Mesenchymal stem cell (in vitro differentiated cells and primary cell): Measurements from ENCODE around the gene GRK2.

Experiments
- DNase-seq: peaks from one replicate; pipeline ENCODE4 v3.0.0-alpha.2; 2013
- H2AFZ ChIP-seq: one replicate; pipeline ENCODE4 v1.6.1; 2013; ENCODE audit warnings: low read depth, mild to moderate bottlenecking, control low read depth, inconsistent platforms, low read length, moderate library complexity
- H2AK5ac ChIP-seq: 2 replicates; pipeline ENCODE4 v1.6.1; 2013; ENCODE audit warnings: low read length, moderate library complexity, mild to moderate bottlenecking, inconsistent platforms; ENCODE audit not compliant: severe bottlenecking
- H2BK120ac ChIP-seq: one replicate; pipeline ENCODE4 v1.6.1; 2013; ENCODE audit warnings: low read depth, mild to moderate bottlenecking, inconsistent platforms, low read length, moderate library complexity
- H2BK12ac ChIP-seq, 2 experiments: one replicate each; pipeline ENCODE4 v1.6.1; 2013; ENCODE audit warnings: inconsistent platforms in 2 of 2, low read length in 2 of 2, mild to moderate bottlenecking in 2 of 2, moderate library complexity in 2 of 2, control low read depth in 1 of 2
- H2BK15ac ChIP-seq: one replicate; pipeline ENCODE4 v1.6.1; 2013; ENCODE audit warnings: mild to moderate bottlenecking, low read depth, inconsistent platforms; ENCODE audit not compliant: poor library complexity, severe bottlenecking
- H2BK5ac ChIP-seq: 2 replicates; pipeline ENCODE4 v1.6.1; 2013; ENCODE audit warnings: low read depth, mild to moderate bottlenecking, low read length, control low read depth, inconsistent platforms; ENCODE audit not compliant: poor library complexity, severe bottlenecking
- H3K14ac ChIP-seq, 2 experiments: one replicate each; pipeline ENCODE4 v1.6.1; 2013; ENCODE audit warnings: inconsistent platforms in 2 of 2, low read length in 2 of 2, control low read depth in 1 of 2, mild to moderate bottlenecking in 1 of 2, moderate library complexity in 1 of 2
- H3K18ac ChIP-seq, 2 experiments: one replicate each; pipeline ENCODE4 v1.6.1; 2013; ENCODE audit warnings: inconsistent platforms in 2 of 2, low read length in 2 of 2, control low read depth in 1 of 2, low read depth in 1 of 2, mild to moderate bottlenecking in 1 of 2
- H3K23ac ChIP-seq, 2 experiments: one replicate each; pipeline ENCODE4 v1.6.1; 2013; ENCODE audit warnings: inconsistent platforms in 2 of 2, low read length in 2 of 2, mild to moderate bottlenecking in 2 of 2, moderate library complexity in 2 of 2, control low read depth in 1 of 2
- H3K27ac ChIP-seq: 2 replicates; pipeline ENCODE4 v1.5.1; 2013; ENCODE audit warnings: mild to moderate bottlenecking, moderate library complexity, low read length, control low read depth, inconsistent platforms; ENCODE audit not compliant: poor library complexity, severe bottlenecking
- H3K27me3 ChIP-seq, 2 experiments: 2 replicates each; pipeline versions ENCODE4 v1.6.1 to v1.7.0; 2013; ENCODE audit warnings: low read length in 2 of 2, mild to moderate bottlenecking in 2 of 2, moderate library complexity in 2 of 2, control low read depth in 1 of 2, inconsistent platforms in 1 of 2; ENCODE audit not compliant: control insufficient read depth in 1 of 2, insufficient read depth in 1 of 2
- H3K36me3 ChIP-seq, 2 experiments: 2 replicates each; pipeline versions ENCODE4 v1.6.1 to v1.7.0; 2013; ENCODE audit warnings: low read length in 2 of 2, control low read depth in 1 of 2, inconsistent platforms in 1 of 2, low read depth in 1 of 2, mild to moderate bottlenecking in 1 of 2; ENCODE audit not compliant: insufficient read depth in 2 of 2, control insufficient read depth in 1 of 2
- H3K4ac ChIP-seq, 2 experiments: one replicate each; pipeline ENCODE4 v1.6.1; 2013; ENCODE audit warnings: inconsistent platforms in 2 of 2, low read length in 2 of 2, mild to moderate bottlenecking in 2 of 2, moderate library complexity in 2 of 2, control low read depth in 1 of 2, low read depth in 1 of 2
- H3K4me1 ChIP-seq: 2 replicates; pipeline ENCODE4 v1.6.1; 2013; ENCODE audit warnings: low read depth, low read length, control low read depth; ENCODE audit not compliant: control insufficient read depth, insufficient read depth
- H3K4me2 ChIP-seq: 2 replicates; pipeline ENCODE4 v1.6.1; 2013; ENCODE audit warnings: low read length, mild to moderate bottlenecking, inconsistent platforms; ENCODE audit not compliant: poor library complexity, severe bottlenecking
- H3K4me3 ChIP-seq, 2 experiments: 2 replicates each; pipeline versions ENCODE4 v1.5.1 to v1.7.0; 2013; ENCODE audit warnings: low read length in 2 of 2, mild to moderate bottlenecking in 2 of 2, control low read depth in 1 of 2, low read depth in 1 of 2; ENCODE audit not compliant: insufficient read depth in 1 of 2
- H3K79me1 ChIP-seq: replicated peaks from 2 replicates; pipeline ENCODE4 v1.6.1; 2013; ENCODE audit warnings: mild to moderate bottlenecking, control low read depth, low read length, inconsistent platforms; ENCODE audit not compliant: poor library complexity, severe bottlenecking
- H3K9ac ChIP-seq: 2 replicates; pipeline ENCODE4 v1.7.0; 2013; ENCODE audit warnings: mild to moderate bottlenecking, low read length, moderate library complexity
- H3K9me3 ChIP-seq: 2 replicates; pipeline ENCODE4 v1.7.0; 2013; ENCODE audit warnings: mild to moderate bottlenecking, low read length; ENCODE audit not compliant: control insufficient read depth
- H4K8ac ChIP-seq: one replicate; pipeline ENCODE4 v1.6.1; 2013; ENCODE audit warnings: inconsistent platforms, mild to moderate bottlenecking, low read length, moderate library complexity
- H4K91ac ChIP-seq: one replicate; pipeline ENCODE4 v1.6.1; 2013; ENCODE audit warnings: mild to moderate bottlenecking, low read length, inconsistent platforms
- WGBS: methylation state at CpG from one replicate; pipeline ENCODE4 v1.1.7; 2013; ENCODE audit warnings: mixed read lengths; 5-methylcytosine and 5-hydroxymethylcytosine counted together

GRK2 gene

GRCh38 chr11:67315325-67315909 is 49.1 kb downstream of the GRK2 start:
- Histone ChIP-seq H2AFZ (no peak overlapping the region), H3K4me2 (no peak overlapping the region), H4K8ac (no peak overlapping the region), H3K4me3 (no peak overlapping the region), H2BK5ac (no peak overlapping the region), H2BK15ac (no peak overlapping the region), H3K23ac (no peak overlapping the region), H3K27me3 (no peaks in the 10 kb centered on the region), H3K18ac (no peak overlapping the region), H2BK12ac (no peak overlapping the region), H4K91ac (no peak overlapping the region), H3K9ac (no peak overlapping the region), H3K36me3 (peaks cover 0 to 20% of the 10 kb centered on the region in 2 experiments), H3K4me1 (no peaks in the 10 kb centered on the region), H3K79me1 (peaks cover 11% of the 10 kb centered on the region), H2AK5ac (no peak overlapping the region), H3K27ac (no peak overlapping the region), H3K9me3 (no peaks in the 10 kb centered on the region), H3K4ac (no peak overlapping the region), H3K14ac (no peak overlapping the region), H2BK120ac (no peak overlapping the region)
- DNase-seq, result no peak
- WGBS, result 80% methylated on average over 8 of the region's 9 CpGs

GRCh38 chr11:67316882-67317204 is 50.6 kb downstream of the GRK2 start:
- H3K18ac ChIP-seq, result peak overlapping the region in 1 of 2 experiments; percentile 95
- H2BK5ac ChIP-seq, result no peak overlapping the region
- no peaks in the 10 kb centered on the region for H3K9me3 ChIP-seq
- H2BK15ac ChIP-seq, result no peak overlapping the region
- peak overlapping the region; percentile 88 for H3K27ac ChIP-seq
- H4K8ac ChIP-seq, result no peak overlapping the region
- H3K4me1 ChIP-seq, result no peaks in the 10 kb centered on the region
- H3K14ac ChIP-seq, result no peak overlapping the region
- H3K9ac ChIP-seq, result peak overlapping the region; percentile 88
- peaks cover 5 to 6% of the 10 kb centered on the region in 2 experiments for H3K36me3 ChIP-seq
- H3K23ac ChIP-seq, result no peak overlapping the region
- peaks cover 14% of the 10 kb centered on the region for H3K79me1 ChIP-seq
- H3K4me2 ChIP-seq, result peak overlapping the region; percentile 95
- WGBS, result 4% methylated on average over 9 of the region's 10 CpGs
- H3K27me3 ChIP-seq, result no peaks in the 10 kb centered on the region
- DNase-seq, result no peak
- H3K4me3 ChIP-seq, result peak overlapping the region; percentile 71 to 92
- H2AFZ ChIP-seq, result no peak overlapping the region
- no peak overlapping the region for H4K91ac ChIP-seq
- peak overlapping the region; percentile 36 for H2BK120ac ChIP-seq
- no peak overlapping the region for H3K4ac ChIP-seq
- H2AK5ac ChIP-seq, result no peak overlapping the region
- no peak overlapping the region for H2BK12ac ChIP-seq

- H3K4me3 ChIP-seq, result peak overlapping the region; percentile 71 to 92
- H3K27me3 ChIP-seq, result no peaks in the 10 kb centered on the region
- H2BK5ac ChIP-seq, result no peak overlapping the region
- peak; percentile 94 for DNase-seq
- peak overlapping the region; percentile 95 for H3K4me2 ChIP-seq
- no peak overlapping the region for H2AK5ac ChIP-seq
- under 1% methylated on average over 55 of the region's 55 CpGs for WGBS
- H2BK15ac ChIP-seq, result peak overlapping the region; percentile 31
- peaks cover 14% of the 10 kb centered on the region for H3K79me1 ChIP-seq
- H3K18ac ChIP-seq, result peak overlapping the region; percentile 93 to 95
- H3K4ac ChIP-seq, result peak overlapping the region in 1 of 2 experiments; percentile 25
- no peaks in the 10 kb centered on the region for H3K4me1 ChIP-seq
- H4K91ac ChIP-seq, result peak overlapping the region; percentile 88
- no peak overlapping the region for H3K23ac ChIP-seq
- H3K14ac ChIP-seq, result peak overlapping the region in 1 of 2 experiments; percentile 86
- H3K36me3 ChIP-seq, result peaks cover under 1 to 5% of the 10 kb centered on the region in 2 experiments
- peak overlapping the region; percentile 36 for H2BK120ac ChIP-seq
- H3K9me3 ChIP-seq, result no peaks in the 10 kb centered on the region
- H3K27ac ChIP-seq, result peak overlapping the region; percentile 88
- peak overlapping the region; percentile 87 for H4K8ac ChIP-seq
- peak overlapping the region in 1 of 2 experiments; percentile 28 for H2BK12ac ChIP-seq
- H3K9ac ChIP-seq, result peak overlapping the region; percentile 88
- H2AFZ ChIP-seq, result peak overlapping the region; percentile 55
Observed at GRCh38 chr11:67317205-67317887, 51.1 kb downstream of the GRK2 start.

DNA sequence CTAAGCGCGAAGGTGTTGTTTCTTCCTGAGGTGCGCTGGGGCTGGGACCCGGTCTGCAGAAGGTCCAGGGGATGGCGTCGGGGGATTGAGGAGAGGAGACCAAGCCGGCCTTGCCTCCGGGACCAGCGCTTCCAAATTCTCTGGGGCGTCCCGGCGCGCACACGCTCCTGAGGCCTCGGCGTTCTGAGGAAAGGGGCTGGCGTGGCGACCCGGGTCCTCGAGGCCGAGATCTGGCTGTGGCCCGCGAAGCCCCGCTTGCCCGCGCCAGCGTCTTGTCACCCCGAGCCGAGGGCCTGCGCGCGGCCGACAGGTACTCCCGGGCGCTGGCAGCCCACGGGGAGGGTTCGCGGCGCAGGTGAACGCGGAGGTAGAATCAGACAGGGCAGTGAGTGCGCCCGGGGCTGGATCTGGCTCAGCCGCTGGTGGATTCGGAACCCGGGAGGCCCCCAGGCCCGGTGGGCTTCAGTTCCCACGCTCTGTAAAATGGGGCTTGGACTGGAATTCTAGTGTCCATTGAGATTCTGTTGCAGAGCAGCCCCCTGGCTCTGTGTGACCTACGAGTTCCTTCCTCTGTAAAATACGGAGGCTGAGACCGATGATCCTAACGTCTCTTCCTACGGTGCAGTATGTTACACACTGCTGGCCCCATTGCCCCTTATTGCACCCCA is 51.7 kb downstream of the GRK2 start:
- H3K27me3 ChIP-seq, result no peaks in the 10 kb centered on the region
- no peaks in the 10 kb centered on the region for H3K9me3 ChIP-seq
- no peak overlapping the region for H3K27ac ChIP-seq
- H2AK5ac ChIP-seq, result no peak overlapping the region
- no peak overlapping the region for H3K23ac ChIP-seq
- H2BK12ac ChIP-seq, result no peak overlapping the region
- peak overlapping the region; percentile 19 for H2BK15ac ChIP-seq
- no peak for DNase-seq
- H4K91ac ChIP-seq, result no peak overlapping the region
- H3K9ac ChIP-seq, result peak overlapping the region; percentile 88
- H3K4me2 ChIP-seq, result peak overlapping the region; percentile 95
- H2AFZ ChIP-seq, result peak overlapping the region; percentile 94
- H2BK120ac ChIP-seq, result no peak overlapping the region
- H3K79me1 ChIP-seq, result peaks cover 14% of the 10 kb centered on the region
- H3K18ac ChIP-seq, result peak overlapping the region; percentile 8 to 86
- no peak overlapping the region for H3K4ac ChIP-seq
- no peak overlapping the region for H2BK5ac ChIP-seq
- whole genome bisulfite sequencing, result under 1% methylated on average over 48 of the region's 53 CpGs
- no peak overlapping the region for H3K14ac ChIP-seq
- peak overlapping the region; percentile 19 for H4K8ac ChIP-seq
- H3K4me3 ChIP-seq, result peak overlapping the region; percentile 71 to 92
- H3K4me1 ChIP-seq, result no peaks in the 10 kb centered on the region
- peaks cover 0 to 5% of the 10 kb centered on the region in 2 experiments for H3K36me3 ChIP-seq
